Measurements from ENCODE around the gene GOLGA8T.
"Not testable (repeated sequence)": the region's sequence is repeated elsewhere in the genome, so short reads cannot be mapped to it uniquely, and the experiment has no call there.

GOLGA8T gene

DNA sequence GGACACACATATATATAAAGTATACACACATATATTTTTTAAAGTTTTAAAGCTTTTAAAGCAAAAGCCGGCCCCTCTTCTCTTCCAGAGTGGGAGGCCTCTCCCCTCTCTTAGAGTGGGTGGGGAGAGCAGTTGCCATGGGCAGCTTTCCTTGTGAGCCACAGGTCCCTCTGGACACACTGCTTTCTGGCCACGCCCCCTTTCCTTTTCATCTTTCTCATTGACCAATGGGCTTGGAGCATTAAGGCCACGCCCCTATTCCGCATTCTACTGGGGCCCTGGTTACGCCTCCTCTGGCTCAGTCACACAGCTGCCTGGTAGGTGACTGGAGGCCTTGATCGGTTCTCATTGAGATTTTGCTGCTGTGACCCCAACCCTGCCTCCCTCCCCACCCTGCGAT is at the start of gene GOLGA8T:
GOLGA8T (plus strand) TSS at position 301 of the 400 bp plus-strand sequence; CDS start at position 399, 98 bp downstream.
- H3K36me3 Mint-ChIP-seq (ENCODE audit: low read depth); H3K4me3 Mint-ChIP-seq; H3K27ac Mint-ChIP-seq; H3K9me3 Mint-ChIP-seq; H3K4me1 Mint-ChIP-seq (ENCODE audit: low read depth); H3K27me3 Mint-ChIP-seq: not testable (repeated sequence)

DNA sequence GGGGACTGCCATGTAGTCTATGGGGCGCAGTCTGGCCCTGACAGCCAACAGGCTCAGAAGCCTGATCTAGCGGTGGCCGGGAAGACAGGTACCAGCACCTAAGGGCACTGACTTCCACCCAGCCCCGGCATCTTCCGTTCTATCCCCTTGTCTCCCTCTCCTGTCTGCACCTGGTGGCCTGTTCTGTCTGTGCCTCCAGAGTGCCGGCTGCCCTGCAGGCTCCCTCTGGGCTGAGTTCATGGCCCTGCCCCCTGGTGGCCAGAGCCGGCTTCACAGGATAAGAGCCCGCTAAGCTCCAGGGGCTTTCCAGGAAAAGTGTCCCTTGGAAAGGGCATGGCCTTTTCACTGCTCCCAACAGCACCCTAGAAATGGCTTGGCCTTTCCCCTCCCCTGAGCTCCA is 37.0 kb upstream of the GOLGA8T start:
- not testable (repeated sequence) for H3K27me3 Mint-ChIP-seq; H3K9me3 Mint-ChIP-seq; H3K4me3 Mint-ChIP-seq; H3K36me3 Mint-ChIP-seq (ENCODE audit: low read depth); H3K4me1 Mint-ChIP-seq (ENCODE audit: low read depth); H3K27ac Mint-ChIP-seq

GRCh38 chr15:30102890-30103289 is 32.0 kb upstream of the GOLGA8T start:
- not testable (repeated sequence) for H3K27me3 Mint-ChIP-seq

GRCh38 chr15:30103941-30104507 is 30.8 kb upstream of the GOLGA8T start:
- not testable (repeated sequence) for H3K27ac Mint-ChIP-seq; H3K27me3 Mint-ChIP-seq; H3K4me3 Mint-ChIP-seq; H3K36me3 Mint-ChIP-seq (ENCODE audit: low read depth); H3K9me3 Mint-ChIP-seq; H3K4me1 Mint-ChIP-seq (ENCODE audit: low read depth)

More at GRCh38 chr15:30102890-30103289, 32.0 kb upstream of the GOLGA8T start:
- H3K27ac Mint-ChIP-seq; H3K9me3 Mint-ChIP-seq; H3K4me1 Mint-ChIP-seq (ENCODE audit: low read depth); H3K4me3 Mint-ChIP-seq; H3K36me3 Mint-ChIP-seq (ENCODE audit: low read depth): not testable (repeated sequence)

DNA sequence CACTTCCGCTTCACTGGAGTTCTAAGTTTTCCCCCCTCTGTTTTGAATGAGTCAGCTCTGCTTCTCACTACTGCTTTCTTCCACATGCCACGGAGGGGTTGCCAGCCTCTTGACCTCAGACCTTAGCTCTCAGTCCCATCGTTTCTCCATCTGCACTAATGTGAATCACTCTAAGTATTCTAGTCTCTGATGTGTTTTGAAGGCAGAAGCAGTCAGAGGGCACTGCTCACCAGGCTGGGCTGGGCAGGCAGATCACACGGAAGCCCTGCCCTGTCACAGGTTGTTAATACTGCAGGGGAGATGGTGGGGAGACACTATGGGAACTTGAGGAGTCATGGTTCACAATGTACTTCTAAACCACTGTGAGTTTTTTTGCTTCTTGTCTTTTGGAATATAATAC is 24.3 kb upstream of the GOLGA8T start:
- H3K27me3 Mint-ChIP-seq; H3K4me3 Mint-ChIP-seq; H3K27ac Mint-ChIP-seq; H3K4me1 Mint-ChIP-seq (ENCODE audit: low read depth); H3K9me3 Mint-ChIP-seq; H3K36me3 Mint-ChIP-seq (ENCODE audit: low read depth): not testable (repeated sequence)

GRCh38 chr15:30130066-30130465 is 4.8 kb upstream of the GOLGA8T start:
- H3K4me3 Mint-ChIP-seq; H3K36me3 Mint-ChIP-seq (ENCODE audit: low read depth); H3K4me1 Mint-ChIP-seq (ENCODE audit: low read depth); H3K27me3 Mint-ChIP-seq; H3K9me3 Mint-ChIP-seq; H3K27ac Mint-ChIP-seq: not testable (repeated sequence)

GRCh38 chr15:30143246-30143645 is 8.4 kb downstream of the GOLGA8T start:
- H3K4me1 Mint-ChIP-seq (ENCODE audit: low read depth); H3K27ac Mint-ChIP-seq; H3K27me3 Mint-ChIP-seq; H3K9me3 Mint-ChIP-seq; H3K36me3 Mint-ChIP-seq (ENCODE audit: low read depth); H3K4me3 Mint-ChIP-seq: not testable (repeated sequence)

DNA sequence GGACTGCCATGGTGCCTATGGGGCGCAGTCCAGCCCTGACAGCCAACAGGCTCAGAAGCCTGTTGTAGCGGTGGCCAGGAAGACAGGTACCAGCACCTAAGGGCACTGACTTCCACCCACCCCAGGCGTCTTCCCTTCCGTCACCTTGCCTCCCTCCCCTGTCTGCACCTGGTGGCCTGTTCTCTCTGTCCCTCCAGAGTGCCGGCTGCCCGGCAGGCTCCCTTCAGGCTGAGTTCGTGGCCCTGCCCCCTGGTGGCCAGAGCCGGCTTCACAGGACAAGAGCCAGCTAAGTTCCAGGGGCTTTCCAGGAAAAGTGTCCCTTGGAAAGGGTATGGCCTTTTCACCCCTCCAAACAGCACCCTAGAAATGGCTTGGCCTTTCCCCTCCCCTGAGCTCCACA is 15.0 kb downstream of the GOLGA8T start:
- H3K9me3 Mint-ChIP-seq; H3K27ac Mint-ChIP-seq; H3K4me1 Mint-ChIP-seq (ENCODE audit: low read depth); H3K36me3 Mint-ChIP-seq (ENCODE audit: low read depth); H3K4me3 Mint-ChIP-seq; H3K27me3 Mint-ChIP-seq: not testable (repeated sequence)

DNA sequence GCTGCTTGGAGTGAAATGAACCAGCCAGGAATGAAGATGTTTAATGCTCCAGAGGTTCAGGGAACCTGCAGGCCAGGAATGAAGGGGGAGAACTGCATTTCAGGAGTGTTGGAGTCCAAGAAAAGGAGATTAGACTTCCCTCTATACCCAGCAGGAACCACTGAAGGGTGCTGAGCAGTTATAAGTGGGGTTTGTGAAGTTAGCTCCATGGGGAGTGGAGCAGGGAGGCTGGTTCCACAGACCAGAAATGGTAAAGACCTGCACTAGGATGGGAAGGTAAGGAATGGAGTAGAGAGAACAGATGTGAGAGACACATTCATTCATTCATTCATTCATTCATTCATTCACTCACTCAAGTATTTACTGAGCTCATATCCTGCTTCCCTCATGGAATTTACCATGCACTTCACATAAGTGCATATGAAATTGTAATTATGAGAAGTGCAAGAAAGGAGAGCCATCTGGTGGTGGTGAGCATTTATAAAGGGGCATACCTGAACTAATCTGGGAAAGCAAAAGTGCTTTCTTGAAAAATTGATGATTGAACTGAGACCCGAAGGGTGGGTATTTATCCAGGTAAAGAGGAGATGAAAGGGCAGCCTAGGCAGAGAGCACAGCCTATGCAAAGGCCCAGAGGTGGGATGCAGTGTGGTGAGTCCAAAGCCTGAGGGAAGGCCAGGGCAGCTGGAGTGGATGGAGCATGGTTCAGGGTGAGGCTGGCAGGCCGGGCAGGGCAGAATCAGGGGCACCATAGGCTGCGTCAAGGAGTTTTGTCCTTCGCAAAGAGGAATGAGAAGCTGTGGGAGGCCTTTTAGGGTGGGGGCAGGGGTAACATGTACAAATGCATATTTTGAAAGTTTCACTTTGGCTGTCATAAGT is 27.9 kb downstream of the GOLGA8T start:
- not testable (repeated sequence) for H3K27me3 Mint-ChIP-seq; H3K36me3 Mint-ChIP-seq (ENCODE audit: low read depth); H3K4me3 Mint-ChIP-seq; H3K9me3 Mint-ChIP-seq; H3K4me1 Mint-ChIP-seq (ENCODE audit: low read depth); H3K27ac Mint-ChIP-seq

DNA sequence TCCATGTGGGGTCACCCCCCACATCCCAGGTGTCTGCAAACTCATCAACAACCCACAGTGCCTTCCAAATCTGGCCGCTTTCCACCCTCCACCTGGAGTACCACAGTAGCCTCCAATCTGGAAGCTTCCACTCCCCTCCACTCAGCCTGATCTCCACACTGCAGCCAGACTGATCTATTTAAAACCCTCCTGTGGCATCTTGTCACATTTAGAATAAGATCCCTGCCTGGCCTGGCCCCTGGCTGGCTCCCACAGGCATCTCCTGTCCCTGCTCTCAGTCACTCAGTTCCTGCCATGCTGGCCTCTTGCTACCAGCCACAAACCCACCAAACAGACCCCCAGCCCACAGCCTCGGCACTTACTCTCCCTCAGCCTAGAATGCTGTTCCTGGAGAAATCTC is 28.9 kb downstream of the GOLGA8T start:
- H3K27me3 Mint-ChIP-seq; H3K4me1 Mint-ChIP-seq (ENCODE audit: low read depth); H3K36me3 Mint-ChIP-seq (ENCODE audit: low read depth); H3K4me3 Mint-ChIP-seq; H3K9me3 Mint-ChIP-seq; H3K27ac Mint-ChIP-seq: not testable (repeated sequence)

DNA sequence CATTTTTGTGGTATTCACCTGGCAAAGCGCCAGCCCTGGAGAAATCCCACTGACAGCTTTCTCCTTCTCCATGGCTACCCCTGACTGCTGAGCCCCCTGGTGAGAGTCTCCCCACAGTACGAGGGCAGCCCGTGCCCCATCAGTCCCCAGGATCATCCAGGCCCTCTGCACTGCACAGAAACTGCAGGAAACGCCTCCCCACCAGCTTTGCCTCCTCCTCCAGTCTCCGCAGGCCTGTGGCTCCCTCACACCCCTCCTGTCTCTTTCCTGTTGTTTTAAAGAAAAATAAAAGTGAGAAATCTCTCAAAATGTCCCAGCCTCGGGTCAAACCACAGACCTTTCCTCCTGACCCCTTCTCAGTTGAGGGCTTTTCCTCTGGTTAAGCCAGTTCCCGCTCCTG is 29.4 kb downstream of the GOLGA8T start:
- H3K27ac Mint-ChIP-seq; H3K4me3 Mint-ChIP-seq; H3K27me3 Mint-ChIP-seq; H3K4me1 Mint-ChIP-seq (ENCODE audit: low read depth); H3K36me3 Mint-ChIP-seq (ENCODE audit: low read depth); H3K9me3 Mint-ChIP-seq: not testable (repeated sequence)

GRCh38 chr15:30167403-30167802 is 32.6 kb downstream of the GOLGA8T start:
- not testable (repeated sequence) for H3K27ac Mint-ChIP-seq; H3K9me3 Mint-ChIP-seq; H3K36me3 Mint-ChIP-seq (ENCODE audit: low read depth); H3K4me1 Mint-ChIP-seq (ENCODE audit: low read depth); H3K27me3 Mint-ChIP-seq; H3K4me3 Mint-ChIP-seq

DNA sequence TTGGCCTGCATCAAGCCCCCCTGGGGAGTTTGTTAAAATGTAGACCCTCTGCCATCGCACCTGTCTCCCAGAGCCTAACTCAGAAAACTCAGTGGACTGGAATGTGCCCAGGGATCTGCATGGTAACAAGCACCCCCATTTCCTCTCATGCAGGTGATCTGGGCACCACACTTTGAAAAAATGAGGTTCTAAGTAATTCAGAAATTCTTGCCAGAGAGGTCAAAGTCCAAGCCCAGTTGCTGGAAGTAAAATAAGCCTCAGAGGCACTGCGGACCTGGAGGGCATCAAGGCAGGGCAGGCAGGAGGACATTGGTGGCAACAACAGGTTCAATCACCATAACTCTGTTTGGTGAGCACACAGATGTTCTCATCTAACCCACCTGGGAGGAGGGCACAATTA is 33.0 kb downstream of the GOLGA8T start:
- not testable (repeated sequence) for H3K27ac Mint-ChIP-seq; H3K4me1 Mint-ChIP-seq (ENCODE audit: low read depth); H3K4me3 Mint-ChIP-seq; H3K27me3 Mint-ChIP-seq; H3K36me3 Mint-ChIP-seq (ENCODE audit: low read depth); H3K9me3 Mint-ChIP-seq

GRCh38 chr15:30171452-30171851 is 36.6 kb downstream of the GOLGA8T start:
- not testable (repeated sequence) for H3K4me3 Mint-ChIP-seq; H3K4me1 Mint-ChIP-seq (ENCODE audit: low read depth); H3K36me3 Mint-ChIP-seq (ENCODE audit: low read depth); H3K27me3 Mint-ChIP-seq; H3K27ac Mint-ChIP-seq; H3K9me3 Mint-ChIP-seq

- H3K4me1 Mint-ChIP-seq (ENCODE audit: low read depth); H3K27me3 Mint-ChIP-seq; H3K4me3 Mint-ChIP-seq; H3K27ac Mint-ChIP-seq; H3K36me3 Mint-ChIP-seq (ENCODE audit: low read depth); H3K9me3 Mint-ChIP-seq: not testable (repeated sequence)
Observed at GRCh38 chr15:30173041-30173608, 38.3 kb downstream of the GOLGA8T start.

DNA sequence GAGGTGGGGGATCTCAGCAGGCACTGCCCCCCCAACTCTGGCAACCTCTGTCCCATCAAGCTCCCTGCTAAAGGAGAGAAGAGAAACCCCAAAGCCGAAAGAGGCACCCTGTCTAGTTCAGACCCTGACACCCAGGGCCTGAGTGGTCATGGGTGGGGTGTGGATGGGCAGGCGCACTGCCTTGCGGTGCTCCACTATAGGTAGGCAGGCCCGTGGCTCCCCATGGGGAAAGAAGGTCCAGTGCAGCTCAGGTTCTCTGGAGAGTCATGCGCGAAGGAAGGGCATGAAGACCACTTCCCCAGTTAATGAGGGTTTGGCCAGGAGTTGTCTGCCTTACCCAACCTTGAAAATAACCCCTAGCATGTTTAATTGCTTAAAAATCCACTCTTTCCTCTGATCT is 40.4 kb downstream of the GOLGA8T start:
- H3K4me1 Mint-ChIP-seq (ENCODE audit: low read depth); H3K27me3 Mint-ChIP-seq; H3K4me3 Mint-ChIP-seq; H3K36me3 Mint-ChIP-seq (ENCODE audit: low read depth); H3K27ac Mint-ChIP-seq; H3K9me3 Mint-ChIP-seq: not testable (repeated sequence)

All from stimulated activated naive CD8-positive, alpha-beta T cell treated with anti-CD3 and anti-CD28 coated beads, Interleukin-15, Interleukin-2, amounts not matched to agents 100 ng/mL and 50 ng/mL, for 24 hours (primary cell).